A673 (cell line): ENCODE data around the gene ZCCHC10. TPM values are rescaled to one million over a fixed set of nuclear protein-coding genes. Genes with fewer than 3 reads are reported as not detected.
"Not testable (repeated sequence)": the region's sequence is repeated elsewhere in the genome, so short reads cannot be mapped to it uniquely, and the experiment has no call there.

Experiments
- BruUV-seq: library from RNA; stranded (reverse); fragments of 400-500 nt; replicated peaks from 2 replicates; lab custom pipeline; 2021; lab: Mats Ljungman, UMichigan
- CTCF ChIA-PET: fragments of 300-600 bp; sonication (Branson Sonifier 250); formaldehyde crosslinking; loops from one replicate; lab custom pipeline; 2022; ENCODE audit warnings: antibody characterized with exemption; lab: Charles Lee
- POLR2A ChIA-PET: fragments of 300-600 bp; sonication (Branson Sonifier 250); formaldehyde crosslinking; loops from one replicate; lab custom pipeline; 2022; ENCODE audit warnings: antibody characterized with exemption; ENCODE audit not compliant: low non-redundant PET; lab: Charles Lee
- DNase-seq: peaks from one replicate; pipeline ENCODE4 v3.0.0-alpha.2; 2015; ENCODE audit warnings: low spot score
- H3K27ac ChIP-seq: fragments of 200-600 bp; sonication (generic); 2 replicates; pipeline ENCODE4 v1.5.1; 2016; ENCODE audit warnings: mixed run types, low read depth, mild to moderate bottlenecking, mixed read lengths, antibody characterized with exemption, low read length; ENCODE audit not compliant: poor library complexity, severe bottlenecking
- H3K27me3 ChIP-seq: fragments of 200-600 bp; sonication (generic); replicated peaks from 2 replicates; pipeline ENCODE4 v1.6.1; 2017; ENCODE audit warnings: mixed run types, low read depth, mild to moderate bottlenecking, mixed read lengths, antibody characterized with exemption, low read length; ENCODE audit not compliant: insufficient read depth, poor library complexity
- H3K36me3 ChIP-seq: fragments of 200-600 bp; sonication (generic); 2 replicates; pipeline ENCODE4 v1.6.1; 2016; ENCODE audit warnings: mixed run types, mild to moderate bottlenecking, mixed read lengths, antibody characterized with exemption, low read length; ENCODE audit not compliant: insufficient read depth, poor library complexity, severe bottlenecking
- H3K4me1 ChIP-seq: fragments of 200-600 bp; sonication (generic); 2 replicates; pipeline ENCODE4 v1.6.1; 2017; ENCODE audit warnings: mixed run types, mild to moderate bottlenecking, mixed read lengths, antibody characterized with exemption, low read length; ENCODE audit not compliant: insufficient read depth, poor library complexity, severe bottlenecking
- H3K4me3 ChIP-seq: fragments of 200-600 bp; sonication (generic); 2 replicates; pipeline ENCODE4 v1.5.1; 2016; ENCODE audit warnings: low read depth, mixed run types, mild to moderate bottlenecking, mixed read lengths, low read length; ENCODE audit not compliant: poor library complexity, severe bottlenecking
- H3K9me3 ChIP-seq: fragments of 200-600 bp; sonication (generic); 2 replicates; pipeline ENCODE4 v1.6.1; 2016; ENCODE audit warnings: mixed run types, low read depth, mild to moderate bottlenecking, mixed read lengths, antibody characterized with exemption, low read length; ENCODE audit not compliant: poor library complexity, severe bottlenecking
- CTCF ChIP-seq: fragments of 300-800, 200-600 bp; sonication (generic); conservative IDR thresholded peaks from 2 replicates; pipeline ENCODE4 v1.5.1; 2017; ENCODE audit warnings: low read depth, mild to moderate bottlenecking, antibody characterized with exemption, low read length, moderate library complexity, mixed read lengths
- EZH2 ChIP-seq: fragments of 200-600 bp; sonication (generic); IDR thresholded peaks from 2 replicates; pipeline ENCODE4 v1.6.1; 2017; ENCODE audit warnings: borderline replicate concordance, low read depth, mild to moderate bottlenecking, mixed read lengths, antibody characterized with exemption, low read length; ENCODE audit not compliant: poor library complexity, severe bottlenecking
- intact Hi-C: fragments of 100-400 bp; cut with micrococcal nuclease; formaldehyde crosslinking; loops from one replicate; pipeline ENCODE4 v1.10.0; 2022; ENCODE audit not compliant: unreplicated experiment
- total RNA-seq: library from RNA; stranded (reverse); gene quantifications from 2 replicates; pipeline ENCODE4 v1.2.3, GENCODE V29; 2021

Gene ZCCHC10
- total RNA-seq, 1 experiment from 2014 or later = 31.2 TPM

- Histone ChIP-seq H3K27me3 (no peaks in the 10 kb centered on the region), H3K27ac (no peak overlapping the region), H3K36me3 (no peaks in the 10 kb centered on the region), H3K9me3 (no peaks in the 10 kb centered on the region), H3K4me3 (no peak overlapping the region), H3K4me1 (peaks cover 18% of the 10 kb centered on the region)
- BruUV-seq = no TSS peak
- intact Hi-C loops = no loop called here
- TF ChIP-seq CTCF (no peak), EZH2 (no peak)
- DNase-seq = no peak
- CTCF ChIA-PET = no interaction called here
- POLR2A ChIA-PET = no interaction called here
Observed at GRCh38 chr5:133047404-133047803, 21.1 kb upstream of the ZCCHC10 start.

- DNase-seq, BruUV-seq, POLR2A ChIA-PET: not testable (repeated sequence)
Observed at GRCh38 chr5:133046560-133046959, 20.2 kb upstream of the ZCCHC10 start.

GRCh38 chr5:133041910-133042309, 15.6 kb upstream of the ZCCHC10 start:
- H3K9me3 ChIP-seq = no peaks in the 10 kb centered on the region
- H3K36me3 ChIP-seq = no peaks in the 10 kb centered on the region
- no peaks in the 10 kb centered on the region for H3K4me1 ChIP-seq
- H3K4me3 ChIP-seq = no peak overlapping the region
- CTCF ChIA-PET = no interaction called here
- no peak for DNase-seq
- H3K27me3 ChIP-seq = no peaks in the 10 kb centered on the region
- TF ChIP-seq EZH2 (no peak), CTCF (no peak)
- H3K27ac ChIP-seq = no peak overlapping the region
- intact Hi-C loops = no loop called here
- POLR2A ChIA-PET = no interaction called here
- BruUV-seq = no TSS peak

More at GRCh38 chr5:133046560-133046959, 20.2 kb upstream of the ZCCHC10 start:
- H3K9me3 ChIP-seq, intact Hi-C loops, H3K36me3 ChIP-seq, H3K4me3 ChIP-seq, H3K27ac ChIP-seq, H3K27me3 ChIP-seq, CTCF ChIA-PET: not testable (repeated sequence)
- H3K4me1 ChIP-seq = peaks cover 18% of the 10 kb centered on the region

GRCh38 chr5:133041157-133041784, 14.9 kb upstream of the ZCCHC10 start:
- ChIA-PET POLR2A (no interaction called here), CTCF (no interaction called here)
- Histone ChIP-seq H3K4me3 (no peak overlapping the region), H3K4me1 (no peaks in the 10 kb centered on the region), H3K27me3 (no peaks in the 10 kb centered on the region), H3K9me3 (no peaks in the 10 kb centered on the region), H3K27ac (no peak overlapping the region), H3K36me3 (no peaks in the 10 kb centered on the region)
- DNase-seq = no peak
- no TSS peak for BruUV-seq
- TF ChIP-seq CTCF = no peak
- no peak for TF ChIP-seq EZH2
- intact Hi-C loops = no loop called here

GRCh38 chr5:133036677-133037076, 10.3 kb upstream of the ZCCHC10 start:
- H3K27me3 ChIP-seq, H3K36me3 ChIP-seq, H3K9me3 ChIP-seq, intact Hi-C loops, H3K4me3 ChIP-seq, H3K27ac ChIP-seq, H3K4me1 ChIP-seq, BruUV-seq, CTCF ChIA-PET, DNase-seq, POLR2A ChIA-PET: not testable (repeated sequence)
